Nephron progenitor cell (in vitro differentiated cells): ENCODE results near the gene FAM120B.
A peak's percentile ranks its signal among the peaks of the same experiment; 100 is the strongest.
"Not testable (repeated sequence)": the region's sequence is repeated elsewhere in the genome, so short reads cannot be mapped to it uniquely, and the experiment has no call there.

ENCODE experiments used
- DNase-seq: peaks from one replicate; pipeline ENCODE4 v3.0.0; 2021
- H3K27ac Mint-ChIP-seq: 2 replicates; pipeline ENCODE4 v1.8.0; 2021; ENCODE audit warnings: mild to moderate bottlenecking, moderate library complexity, mixed read lengths
- H3K27me3 Mint-ChIP-seq: 2 replicates; pipeline ENCODE4 v1.8.0; 2021; ENCODE audit warnings: mild to moderate bottlenecking, low read depth, mixed read lengths; ENCODE audit not compliant: poor library complexity
- H3K36me3 Mint-ChIP-seq: 2 replicates; pipeline ENCODE4 v1.8.0; 2021; ENCODE audit warnings: low read depth, mixed read lengths
- H3K4me1 Mint-ChIP-seq: 2 replicates; pipeline ENCODE4 v1.8.0; 2021; ENCODE audit warnings: mixed read lengths
- H3K4me3 Mint-ChIP-seq: 2 replicates; pipeline ENCODE4 v1.8.0; 2021; ENCODE audit warnings: mild to moderate bottlenecking, moderate library complexity, mixed read lengths
- H3K9me3 Mint-ChIP-seq: 2 replicates; pipeline ENCODE4 v1.8.0; 2021; ENCODE audit warnings: mild to moderate bottlenecking, moderate library complexity, mixed read lengths
- TF ChIP-seq, protein P1 (sequence below): fragments of 200-600 bp; sonication (generic); IDR thresholded peaks from 2 replicates; pipeline ENCODE4 v1.5.0; 2021; ENCODE audit warnings: antibody characterized with exemption

The FAM120B gene

DNA sequence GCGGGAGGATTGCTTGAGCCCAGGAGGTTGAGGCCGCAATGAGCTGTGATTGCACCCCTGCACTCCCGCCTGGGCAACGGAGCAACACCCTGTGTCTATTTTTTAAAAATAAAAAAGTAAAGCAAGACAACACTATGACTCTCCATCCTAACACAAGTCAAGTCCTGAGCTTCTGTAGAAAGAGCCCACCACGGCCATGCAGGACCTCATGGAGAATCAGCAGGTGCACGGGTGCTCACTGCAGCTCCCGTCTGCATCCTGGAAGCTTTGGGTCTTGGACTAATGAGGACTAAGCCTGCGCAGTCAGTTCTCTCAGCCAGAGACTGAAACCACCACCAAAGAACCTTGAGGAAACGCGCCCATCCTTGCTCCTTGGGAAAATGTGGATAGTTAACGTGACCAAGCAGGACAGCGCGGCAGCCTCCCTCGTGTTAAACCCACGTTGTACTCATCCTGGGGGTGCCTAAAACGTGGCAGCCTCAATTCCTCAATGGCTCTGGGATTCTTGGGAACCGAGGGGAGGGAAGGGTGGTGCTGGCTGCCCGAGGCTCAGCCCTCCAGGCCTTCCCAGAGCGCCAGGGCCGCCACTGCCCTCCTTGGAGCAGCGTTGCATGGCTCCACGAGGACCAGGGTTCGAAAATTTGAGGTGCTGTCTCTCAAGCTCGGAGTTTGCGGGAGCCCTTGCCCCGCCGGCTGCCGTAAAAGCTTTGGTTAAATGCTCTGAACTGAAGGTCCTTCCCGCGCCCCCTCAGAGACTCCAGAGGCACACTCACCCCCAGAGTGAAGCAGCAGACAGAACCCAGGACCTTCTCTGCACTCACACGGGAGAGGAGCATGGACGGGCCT, 44.7 kb upstream of the FAM120B start:
- Mint-ChIP-seq H3K27me3 (no peaks in the 10 kb centered on the region), H3K36me3 (no peaks in the 10 kb centered on the region), H3K27ac (no peak overlapping the region), H3K4me1 (peaks cover 52% of the 10 kb centered on the region), H3K9me3 (peaks cover 5% of the 10 kb centered on the region), H3K4me3 (no peak overlapping the region)
- TF ChIP-seq, protein P1, sequence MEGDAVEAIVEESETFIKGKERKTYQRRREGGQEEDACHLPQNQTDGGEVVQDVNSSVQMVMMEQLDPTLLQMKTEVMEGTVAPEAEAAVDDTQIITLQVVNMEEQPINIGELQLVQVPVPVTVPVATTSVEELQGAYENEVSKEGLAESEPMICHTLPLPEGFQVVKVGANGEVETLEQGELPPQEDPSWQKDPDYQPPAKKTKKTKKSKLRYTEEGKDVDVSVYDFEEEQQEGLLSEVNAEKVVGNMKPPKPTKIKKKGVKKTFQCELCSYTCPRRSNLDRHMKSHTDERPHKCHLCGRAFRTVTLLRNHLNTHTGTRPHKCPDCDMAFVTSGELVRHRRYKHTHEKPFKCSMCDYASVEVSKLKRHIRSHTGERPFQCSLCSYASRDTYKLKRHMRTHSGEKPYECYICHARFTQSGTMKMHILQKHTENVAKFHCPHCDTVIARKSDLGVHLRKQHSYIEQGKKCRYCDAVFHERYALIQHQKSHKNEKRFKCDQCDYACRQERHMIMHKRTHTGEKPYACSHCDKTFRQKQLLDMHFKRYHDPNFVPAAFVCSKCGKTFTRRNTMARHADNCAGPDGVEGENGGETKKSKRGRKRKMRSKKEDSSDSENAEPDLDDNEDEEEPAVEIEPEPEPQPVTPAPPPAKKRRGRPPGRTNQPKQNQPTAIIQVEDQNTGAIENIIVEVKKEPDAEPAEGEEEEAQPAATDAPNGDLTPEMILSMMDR = no peak
- no peak for DNase-seq

DNA sequence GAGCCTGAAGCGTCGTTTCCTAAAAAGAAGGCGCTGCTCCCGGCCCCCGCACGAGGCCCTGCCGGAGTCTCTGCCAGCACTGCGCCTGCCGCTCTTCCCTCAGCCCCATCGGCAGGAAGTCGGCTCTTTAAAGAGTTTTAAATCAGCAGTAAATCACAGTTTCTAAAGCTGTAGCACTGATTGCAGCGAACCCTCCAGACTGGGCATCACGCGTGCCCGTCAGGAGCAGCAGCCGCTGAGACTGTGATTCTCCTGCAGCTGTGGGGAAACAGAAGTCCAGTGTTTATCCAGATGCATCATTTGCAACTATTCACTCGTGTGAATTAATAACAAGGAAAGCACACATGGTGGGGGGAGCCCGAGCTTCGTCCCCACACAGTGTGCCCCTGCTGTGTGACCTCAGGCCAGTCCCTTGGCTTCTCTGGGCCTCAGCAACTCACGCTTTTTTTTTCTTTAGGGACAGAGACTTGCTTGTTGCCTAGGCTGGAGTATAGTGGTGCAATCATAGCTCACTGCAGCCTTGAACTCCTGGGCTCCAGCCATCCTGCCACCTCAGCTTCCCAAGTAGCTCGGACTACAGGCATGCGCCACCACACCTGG, 44.0 kb upstream of the FAM120B start:
- H3K9me3 Mint-ChIP-seq = no peaks in the 10 kb centered on the region
- H3K27ac Mint-ChIP-seq = no peak overlapping the region
- no peaks in the 10 kb centered on the region for H3K27me3 Mint-ChIP-seq
- TF ChIP-seq, protein P1 = no peak
- DNase-seq = no peak
- H3K4me3 Mint-ChIP-seq = no peak overlapping the region
- peaks cover 53% of the 10 kb centered on the region for H3K4me1 Mint-ChIP-seq
- no peaks in the 10 kb centered on the region for H3K36me3 Mint-ChIP-seq

DNA sequence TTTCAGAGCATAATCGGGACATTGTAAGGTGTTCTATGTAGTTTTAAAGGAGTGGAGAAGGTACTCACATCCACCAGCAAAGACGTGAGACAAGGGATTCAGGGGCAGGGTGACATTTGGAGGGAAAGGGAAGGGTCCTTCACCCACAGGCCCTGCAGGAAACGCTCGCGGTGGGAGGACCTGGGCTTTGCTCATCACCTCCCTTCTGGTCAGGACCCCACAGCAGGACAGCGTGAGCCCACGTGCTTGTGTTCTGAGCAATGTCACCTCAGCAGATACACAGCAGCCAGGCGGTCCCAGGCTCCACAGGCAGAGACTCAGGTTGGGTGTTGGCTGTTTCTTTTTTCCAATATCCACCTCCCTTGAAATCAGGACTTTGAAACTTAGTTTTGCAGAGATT, 43.1 kb upstream of the FAM120B start:
- Mint-ChIP-seq H3K27me3 (no peaks in the 10 kb centered on the region), H3K4me1 (peaks cover 61% of the 10 kb centered on the region), H3K9me3 (no peaks in the 10 kb centered on the region), H3K4me3 (no peak overlapping the region), H3K27ac (no peak overlapping the region), H3K36me3 (no peaks in the 10 kb centered on the region)
- DNase-seq = no peak
- TF ChIP-seq, protein P1 = no peak

DNA sequence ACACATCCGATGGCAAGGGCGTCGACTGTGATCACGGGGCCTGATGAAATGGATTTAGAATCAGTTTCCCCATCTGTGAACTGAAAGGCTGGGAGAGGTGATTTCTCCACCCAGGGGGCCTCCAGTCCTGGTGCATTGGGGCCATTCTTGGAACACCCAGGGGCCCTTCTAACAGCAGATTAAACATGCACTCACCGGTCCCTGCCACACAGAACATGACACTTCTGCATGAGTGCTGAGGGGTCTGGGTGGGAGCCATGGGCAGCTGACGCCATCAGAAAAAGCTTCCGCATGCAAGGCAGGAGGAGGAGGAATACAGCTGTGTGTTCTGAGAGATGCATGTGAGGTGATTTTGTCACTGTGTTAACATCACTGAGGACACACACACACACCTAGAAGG, 42.5 kb upstream of the FAM120B start:
- TF ChIP-seq, protein P1 = no peak
- peak overlapping the region; percentile 31 for H3K27ac Mint-ChIP-seq
- peaks cover 68% of the 10 kb centered on the region for H3K4me1 Mint-ChIP-seq
- H3K27me3 Mint-ChIP-seq = no peaks in the 10 kb centered on the region
- no peak overlapping the region for H3K4me3 Mint-ChIP-seq
- DNase-seq = no peak
- H3K9me3 Mint-ChIP-seq = no peaks in the 10 kb centered on the region
- no peaks in the 10 kb centered on the region for H3K36me3 Mint-ChIP-seq

DNA sequence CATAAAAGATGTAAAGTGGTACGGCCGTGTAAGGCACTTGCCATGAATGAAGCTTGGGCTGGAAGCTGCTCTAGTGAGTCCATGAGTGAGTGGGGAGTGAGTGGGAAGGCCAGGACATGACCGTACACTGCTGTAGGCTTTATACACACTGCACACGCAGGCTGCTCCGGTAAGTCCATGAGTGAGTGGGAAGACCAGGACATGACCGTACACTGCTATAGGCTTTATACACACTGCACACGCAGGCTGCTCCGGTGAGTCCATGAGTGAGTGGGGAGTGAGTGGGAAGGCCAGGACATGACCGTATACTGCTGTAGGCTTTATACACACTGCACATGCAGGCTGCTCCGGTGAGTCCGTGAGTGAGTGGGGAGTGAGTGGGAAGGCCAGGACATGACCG, 41.9 kb upstream of the FAM120B start:
- H3K27me3 Mint-ChIP-seq, H3K9me3 Mint-ChIP-seq, H3K4me3 Mint-ChIP-seq, DNase-seq, H3K36me3 Mint-ChIP-seq: not testable (repeated sequence)
- Mint-ChIP-seq H3K4me1 (peaks cover 74% of the 10 kb centered on the region), H3K27ac (peak overlapping the region; percentile 31)

DNA sequence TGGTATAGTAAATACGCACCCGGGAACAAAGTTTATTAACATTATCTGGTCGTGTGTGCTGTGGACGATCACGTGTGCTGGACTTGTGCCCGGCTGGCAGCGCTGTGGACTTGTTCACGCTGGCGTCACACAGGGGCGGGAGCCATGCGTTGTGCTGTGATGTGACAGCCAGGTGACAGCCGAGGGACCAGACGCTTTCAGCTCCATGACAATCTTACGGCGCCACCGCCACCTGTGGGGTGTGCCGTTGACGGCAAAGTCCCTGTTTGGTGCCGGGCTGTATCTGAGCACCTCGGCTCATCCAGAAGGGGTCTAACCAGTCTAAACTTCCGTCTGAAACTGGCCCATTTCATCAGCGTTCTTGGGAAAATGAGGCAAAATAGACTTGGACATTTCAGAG, 40.9 kb upstream of the FAM120B start:
- H3K27ac Mint-ChIP-seq = peak overlapping the region; percentile 94
- peaks cover 81% of the 10 kb centered on the region for H3K4me1 Mint-ChIP-seq
- H3K36me3 Mint-ChIP-seq = no peaks in the 10 kb centered on the region
- TF ChIP-seq, protein P1 = no peak
- H3K27me3 Mint-ChIP-seq = no peaks in the 10 kb centered on the region
- H3K9me3 Mint-ChIP-seq = no peaks in the 10 kb centered on the region
- no peak for DNase-seq
- peak overlapping the region; percentile 6 for H3K4me3 Mint-ChIP-seq
